OCI-LY3 (cell line): ENCODE results near the gene PGGHG.
A peak's percentile ranks its signal among the peaks of the same experiment; 100 is the strongest.

Source experiments
- H2AFZ ChIP-seq: fragments of 200-600, 300-600 bp; shearing (Covaris generic); 2 replicates; pipeline ENCODE4 v1.6.0; 2014; ENCODE audit warnings: antibody characterized with exemption, low read depth, low read length
- H3K27ac ChIP-seq: fragments of 200-600, 300-600 bp; sonication (generic); 2 replicates; pipeline ENCODE4 v1.5.1; 2014; ENCODE audit warnings: mild to moderate bottlenecking, low read length, moderate library complexity, mixed read lengths
- H3K27me3 ChIP-seq: fragments of 200-600, 300-600 bp; sonication (generic); 2 replicates; pipeline ENCODE4 v1.6.1; 2014; ENCODE audit warnings: low read depth, low read length, mixed read lengths
- H3K36me3 ChIP-seq: fragments of 200-600, 300-600 bp; sonication (generic); replicated peaks from 2 replicates; pipeline ENCODE3; 2014; ENCODE audit warnings: low read depth, low read length, mixed read lengths
- H3K4me1 ChIP-seq: fragments of 300-600, 200-600 bp; sonication (generic); 2 replicates; pipeline ENCODE4 v1.6.1; 2014; ENCODE audit warnings: low read length, mixed read lengths
- H3K4me2 ChIP-seq: fragments of 200-600, 300-600 bp; sonication (generic); 2 replicates; pipeline ENCODE4 v1.6.1; 2014; ENCODE audit warnings: low read length, mixed read lengths
- H3K4me3 ChIP-seq: fragments of 300-600, 200-600 bp; sonication (generic); 2 replicates; pipeline ENCODE4 v1.5.1; 2014; ENCODE audit warnings: antibody characterized with exemption, mild to moderate bottlenecking, low read length, moderate library complexity
- H3K79me2 ChIP-seq: fragments of 300-600, 200-600 bp; shearing (Covaris generic); 2 replicates; pipeline ENCODE4 v1.6.1; 2014; ENCODE audit warnings: mild to moderate bottlenecking, low read length, mixed read lengths
- H3K9ac ChIP-seq: fragments of 300-600, 200-600 bp; shearing (Covaris generic); 2 replicates; pipeline ENCODE4 v1.6.0; 2014; ENCODE audit warnings: mild to moderate bottlenecking, low read length, moderate library complexity
- H3K9me3 ChIP-seq: fragments of 200-600, 300-600 bp; shearing (Covaris generic); 2 replicates; pipeline ENCODE4 v1.6.1; 2014; ENCODE audit warnings: low read length, mixed read lengths; ENCODE audit not compliant: insufficient read depth
- H4K20me1 ChIP-seq: fragments of 200-600, 300-600 bp; sonication (generic); 2 replicates; pipeline ENCODE4 v1.6.1; 2016; ENCODE audit warnings: low read length, mixed read lengths; ENCODE audit not compliant: insufficient read depth
- CTCF ChIP-seq: fragments of 200-600, 300-600 bp; sonication (generic); IDR thresholded peaks from 2 replicates; pipeline ENCODE4 v1.5.1; 2014; ENCODE audit warnings: antibody characterized with exemption, low read length, low read depth
- EZH2phosphoT487 ChIP-seq: fragments of 200-600 bp; shearing (Covaris generic); IDR thresholded peaks from 2 replicates; pipeline ENCODE4 v1.6.1; 2018; ENCODE audit warnings: antibody characterized with exemption, mixed run types, low read depth

The PGGHG gene

GRCh38 chr11:287821-288477, 977 bp upstream of the PGGHG start:
- Histone ChIP-seq H2AFZ (peak overlapping the region; percentile 68; the same call in 1 of the 2 replicates), H3K4me3 (peak overlapping the region; percentile 85), H3K4me2 (peak overlapping the region; percentile 87), H3K9ac (peak overlapping the region; percentile 76), H3K9me3 (no peaks in the 10 kb centered on the region), H3K36me3 (peaks cover 3% of the 10 kb centered on the region), H3K27ac (no peak overlapping the region), H3K27me3 (peaks cover 9% of the 10 kb centered on the region; the same call in 1 of the 2 replicates), H3K4me1 (peaks cover 12% of the 10 kb centered on the region), H4K20me1 (no peaks in the 10 kb centered on the region), H3K79me2 (no peaks in the 10 kb centered on the region; the same call in 1 of the 2 replicates)
- no peak for TF ChIP-seq EZH2phosphoT487
- no peak for TF ChIP-seq CTCF

GRCh38 chr11:289398-289711, 429 bp downstream of the PGGHG start:
- Histone ChIP-seq H3K4me2 (peak overlapping the region; percentile 97), H3K9me3 (no peaks in the 10 kb centered on the region), H3K9ac (peak overlapping the region; percentile 72), H3K4me1 (peaks cover 12% of the 10 kb centered on the region), H3K4me3 (peak overlapping the region; percentile 85), H2AFZ (no peak overlapping the region), H3K27ac (no peak overlapping the region), H3K36me3 (peaks cover 10% of the 10 kb centered on the region), H3K27me3 (peaks cover 9% of the 10 kb centered on the region; the same call in 1 of the 2 replicates), H3K79me2 (no peaks in the 10 kb centered on the region; the same call in 1 of the 2 replicates), H4K20me1 (no peaks in the 10 kb centered on the region)
- TF ChIP-seq EZH2phosphoT487: no peak
- no peak for TF ChIP-seq CTCF

GRCh38 chr11:289712-290620, 1.0 kb downstream of the PGGHG start:
- Histone ChIP-seq H3K4me2 (peak overlapping the region; percentile 97), H3K4me1 (peaks cover 12% of the 10 kb centered on the region), H2AFZ (no peak overlapping the region), H3K27ac (no peak overlapping the region), H3K36me3 (peaks cover 10% of the 10 kb centered on the region), H3K4me3 (peak overlapping the region; percentile 85), H3K27me3 (peaks cover 9% of the 10 kb centered on the region; the same call in 1 of the 2 replicates), H3K9ac (peak overlapping the region; percentile 72), H3K79me2 (no peaks in the 10 kb centered on the region; the same call in 1 of the 2 replicates), H3K9me3 (no peaks in the 10 kb centered on the region), H4K20me1 (no peaks in the 10 kb centered on the region)
- TF ChIP-seq EZH2phosphoT487 (no peak), CTCF (no peak)

- Histone ChIP-seq H3K4me2 (no peak overlapping the region), H3K9ac (no peak overlapping the region), H3K4me3 (no peak overlapping the region)
Measured at GRCh38 chr11:290621-291231, 1.8 kb downstream of the PGGHG start.

More at GRCh38 chr11:290621-291231, 1.8 kb downstream of the PGGHG start:
- H3K9me3 ChIP-seq: no peaks in the 10 kb centered on the region
- no peaks in the 10 kb centered on the region; the same call in 1 of the 2 replicates for H3K79me2 ChIP-seq
- no peaks in the 10 kb centered on the region for H4K20me1 ChIP-seq
- no peak overlapping the region for H3K27ac ChIP-seq
- H3K27me3 ChIP-seq: peaks cover 9% of the 10 kb centered on the region; the same call in 1 of the 2 replicates
- H3K36me3 ChIP-seq: peaks cover 10% of the 10 kb centered on the region
- no peak overlapping the region for H2AFZ ChIP-seq
- H3K4me1 ChIP-seq: peaks cover 12% of the 10 kb centered on the region
- TF ChIP-seq CTCF: no peak
- TF ChIP-seq EZH2phosphoT487: no peak
